Ovary (tissue), 9 donors: ENCODE data around the gene RGS6. TPM values are rescaled to one million over a fixed set of nuclear protein-coding genes. Genes with fewer than 3 reads are reported as not detected.

Source experiments
- DNase-seq, 5 donors: peaks; one replicate each; pipeline ENCODE4 v3.0.0-alpha.2; 2019 to 2020
- H3K27ac ChIP-seq, 2 donors: fragments of 200-600 bp; one replicate each; pipeline versions ENCODE4 v1.5.1 to v1.8.0; 2019 to 2022
- H3K27me3 ChIP-seq: fragments of 200-600 bp; one replicate; pipeline ENCODE4 v1.8.0; 2022
- H3K36me3 ChIP-seq: fragments of 200-600 bp; sonication (generic); one replicate; pipeline ENCODE4 v1.5.1; 2019
- H3K4me1 ChIP-seq: one replicate; pipeline ENCODE4 v1.8.1; 2013; ENCODE audit warnings: mild to moderate bottlenecking, moderate library complexity; ENCODE audit not compliant: insufficient read depth
- H3K4me3 ChIP-seq: fragments of 200-600 bp; sonication (generic); one replicate; pipeline ENCODE4 v1.5.1; 2017
- H3K9me3 ChIP-seq, 2 donors: fragments of 200-600 bp in 1 of 2; sonication (generic) in 1 of 2; one replicate each; pipeline versions ENCODE4 v1.5.1 to v1.8.1; 2013 to 2019; ENCODE audit warnings: mild to moderate bottlenecking in 1 of 2, moderate library complexity in 1 of 2
- CTCF ChIP-seq, 3 donors: fragments of 450-650 bp in 2 of 3; fragments of 200-600 bp in 1 of 3; IDR thresholded peaks; one replicate each; pipeline versions ENCODE4 v1.5.1 to v1.8.0; 2016 to 2022; ENCODE audit warnings: antibody characterized with exemption in 3 of 3, mild to moderate bottlenecking in 1 of 3
- EP300 ChIP-seq: sonication (generic); formaldehyde crosslinking; IDR thresholded peaks from one replicate; pipeline ENCODE4 v1.6.1; 2017; ENCODE audit warnings: antibody characterized with exemption
- POLR2A ChIP-seq: fragments of 450-650 bp; IDR thresholded peaks from one replicate; pipeline ENCODE4 v1.6.1; 2017; ENCODE audit warnings: antibody characterized with exemption, mild to moderate bottlenecking, moderate library complexity
- WGBS, 3 donors: extraction: QIAGEN DNeasy Blood & Tissue Kit in 1 of 3; methylation state at CpG; one replicate each; pipeline versions ENCODE4 v1.1.5 to v1.1.7; 2013 to 2017; 5-methylcytosine and 5-hydroxymethylcytosine counted together
- intact Hi-C, 4 donors: fragments of 100-400 bp; cut with DNase I; formaldehyde crosslinking; loops; one replicate each; pipeline versions ENCODE4 v1.11.0 to v1.15.1; 2022 to 2023
- polyA plus RNA-seq, 2 donors: library from polyadenylated mRNA; stranded (reverse); fragments of 200-250 nt in 1 of 2; fragments of 350-450 nt in 1 of 2; fragmentation: Illumina TruSeq in 1 of 2; extraction: RNeasy Lipid Tissue Mini Kit (QIAGEN cat#74804) in 1 of 2; gene quantifications; one replicate each; pipeline ENCODE4 v1.2.3, GENCODE V29; 2013 to 2014
- total RNA-seq, 7 donors: library from RNA; depleted of rRNA in 2 of 7; stranded (reverse); fragments of >200 nt in 2 of 7; fragmentation: NEBNext Ultra II Directional in 3 of 7; extraction: Animal tissue kit (Norgen Biotek cat#: 25700) in 3 of 7; gene quantifications; one replicate each; pipeline versions ENCODE4 v1.1.0 to v1.2.4, GENCODE V29; 2016 to 2023
- donor health status: DM: no; HTN: no; CAD: no; lungs with moderate emphysema.
- donor health status: DM: no; HTN: no; CAD: no.
- donor health status: Bipolar disorder and iron deficiency.
- donor health status: DM: yes; HTN: yes; CAD: no.
- donor health status: DM: no; HTN: no; CAD: no.
- donor health status: DM: yes; HTN: yes; CAD: no.

The RGS6 gene
- total and polyA plus RNA-seq, 9 donors = 0.53 to 6.9 (median 1.1) TPM

- H3K9me3 ChIP-seq = no peaks in the 10 kb centered on the region
- H3K27ac ChIP-seq = no peak overlapping the region
- TF ChIP-seq POLR2A (no peak), EP300 (no peak), CTCF (IDR thresholded peaks at IDR 0.05) (no peak)
- H3K27me3 ChIP-seq = no peaks in the 10 kb centered on the region
- no peak for DNase-seq
- 92 to 97% (median 96%) methylated on average over 4 of the region's 4 CpGs for WGBS, 3 donors
- H3K4me3 ChIP-seq = no peak overlapping the region
- H3K36me3 ChIP-seq = no peaks in the 10 kb centered on the region
- H3K4me1 ChIP-seq = peaks cover 9% of the 10 kb centered on the region
- intact Hi-C loops = no loop called here
Observed at GRCh38 chr14:72550513-72550912, 618.3 kb downstream of the RGS6 start.

DNA sequence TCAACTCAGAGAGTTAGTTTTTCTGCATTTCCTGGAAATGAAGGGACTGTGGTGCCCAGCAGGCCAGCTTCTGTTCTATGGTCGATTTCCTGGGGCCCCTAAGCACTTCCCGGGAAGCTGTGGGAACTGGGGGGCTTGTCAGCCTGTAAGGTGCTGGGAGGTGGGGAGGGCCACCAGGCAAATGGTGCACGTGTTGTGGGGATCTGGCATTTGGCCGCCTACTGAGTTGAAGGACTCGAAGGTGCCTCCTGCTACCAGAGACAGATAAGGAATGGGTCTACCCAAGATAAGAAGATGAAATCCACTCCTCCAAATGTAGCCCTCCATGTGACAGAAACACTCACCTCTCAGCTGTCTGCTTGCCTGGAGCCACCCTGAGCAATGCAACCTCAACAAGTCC lies 620.0 kb downstream of the RGS6 start:
- H3K27me3 ChIP-seq = no peaks in the 10 kb centered on the region
- H3K9me3 ChIP-seq = no peaks in the 10 kb centered on the region
- WGBS, 3 donors = 72 to 82% (median 81%) methylated on average over 5 of the region's 5 CpGs
- TF ChIP-seq POLR2A (no peak), EP300 (no peak), CTCF (IDR thresholded peaks at IDR 0.05) (no peak)
- H3K36me3 ChIP-seq = no peaks in the 10 kb centered on the region
- peaks cover 5% of the 10 kb centered on the region for H3K4me1 ChIP-seq
- intact Hi-C loops = no loop called here
- H3K27ac ChIP-seq = no peak overlapping the region
- no peak for DNase-seq
- no peak overlapping the region for H3K4me3 ChIP-seq

DNA sequence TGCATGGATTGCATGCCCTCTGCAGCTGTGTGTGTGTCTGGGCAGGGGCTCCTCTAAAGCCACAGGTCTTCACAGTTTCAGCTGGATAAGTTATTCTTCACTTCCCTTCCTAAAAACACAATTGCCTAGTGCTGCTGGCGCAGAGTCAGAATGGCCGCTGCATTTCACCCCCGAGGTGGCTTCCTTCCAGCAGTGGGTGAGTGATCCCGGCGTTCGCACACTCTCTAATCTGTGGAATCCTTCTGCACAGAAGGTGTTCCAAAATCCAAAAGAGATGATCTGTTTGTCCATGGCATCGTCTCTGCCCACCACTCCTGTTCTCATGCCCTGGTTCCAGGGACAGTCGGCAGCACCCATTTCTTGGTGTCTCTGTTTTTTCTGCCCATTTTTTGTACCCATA lies 620.9 kb downstream of the RGS6 start:
- Histone ChIP-seq H3K27ac (no peak overlapping the region), H3K9me3 (no peaks in the 10 kb centered on the region), H3K27me3 (no peaks in the 10 kb centered on the region), H3K36me3 (no peaks in the 10 kb centered on the region), H3K4me1 (peaks cover 5% of the 10 kb centered on the region), H3K4me3 (no peak overlapping the region)
- WGBS, 3 donors = 28 to 33% (median 31%) methylated on average over 8 of the region's 8 CpGs
- TF ChIP-seq CTCF (IDR thresholded peaks at IDR 0.05) = no peak
- no peak for TF ChIP-seq POLR2A
- TF ChIP-seq EP300 = no peak
- intact Hi-C loops = no loop called here
- DNase-seq = peak in 2 of 5 donors; percentile 47 to 59

GRCh38 chr14:72553656-72554055 lies 621.4 kb downstream of the RGS6 start:
- WGBS, 3 donors = 32 to 43% (median 39%) methylated on average over 5 of the region's 5 CpGs
- intact Hi-C loops = no loop called here
- H3K9me3 ChIP-seq = no peaks in the 10 kb centered on the region

More at GRCh38 chr14:72553656-72554055, 621.4 kb downstream of the RGS6 start:
- H3K4me1 ChIP-seq = peaks cover 5% of the 10 kb centered on the region
- H3K4me3 ChIP-seq = no peak overlapping the region
- H3K27ac ChIP-seq = no peak overlapping the region
- no peak for DNase-seq
- no peak for TF ChIP-seq EP300
- TF ChIP-seq CTCF (IDR thresholded peaks at IDR 0.05) = no peak
- TF ChIP-seq POLR2A = no peak
- H3K36me3 ChIP-seq = no peaks in the 10 kb centered on the region
- H3K27me3 ChIP-seq = no peaks in the 10 kb centered on the region
